Measurements from ENCODE around the gene TIMMDC1. TPM values are rescaled to one million over a fixed set of nuclear protein-coding genes. Genes with fewer than 3 reads are reported as not detected.

TIMMDC1 gene
- total and polyA plus RNA-seq, 2 of the 4 experiments (the other 2 are of a cell fraction): 52.5 to 56.6 TPM

DNA sequence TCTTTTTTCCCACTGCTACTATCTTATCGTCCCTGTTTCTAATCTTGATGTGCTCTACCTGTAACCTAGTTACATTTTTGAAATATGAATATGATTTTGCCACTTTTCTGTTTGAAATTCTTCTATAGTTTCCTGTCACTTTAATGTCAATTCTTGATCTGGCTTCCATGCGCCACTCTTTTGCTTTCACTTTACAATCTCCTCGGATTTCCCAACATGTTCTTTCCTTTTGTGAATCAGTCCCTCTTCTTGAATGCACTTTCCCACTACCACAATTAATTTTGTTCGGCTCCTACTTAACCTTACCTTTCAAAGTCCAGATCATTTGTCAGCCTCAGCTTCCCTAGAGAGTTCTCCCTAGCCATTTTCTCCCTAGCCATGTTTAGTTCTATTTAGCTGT is 8.3 kb downstream of the TIMMDC1 start:
- no peak overlapping the region for H3K9ac ChIP-seq (ENCODE audit: low read depth, low read length)
- H3K18ac ChIP-seq (ENCODE audit: low read depth, low read length): no peak overlapping the region
- no peak overlapping the region for H3K23ac ChIP-seq (ENCODE audit: low read depth, low read length)
- no peaks in the 10 kb centered on the region for H3K4me1 ChIP-seq (ENCODE audit: control insufficient read depth, insufficient read depth, low read length)
- no peak overlapping the region for H3K4me2 ChIP-seq (ENCODE audit: low read depth, low read length)
- H3K4ac ChIP-seq (ENCODE audit: low read depth, low read length): no peak overlapping the region
- peaks cover 11 to 13% of the 10 kb centered on the region in 2 experiments for H3K79me1 ChIP-seq (ENCODE audit: low read depth in 1 of 2, low read length in 2 of 2)
- POLR2A ChIA-PET (ENCODE audit: unreplicated experiment): no interaction called here
- H3K4me3 ChIP-seq (ENCODE audit: insufficient read depth, low read depth, low read length): no peak overlapping the region
- H4K91ac ChIP-seq (ENCODE audit: insufficient read depth, low read depth, low read length): no peak overlapping the region
- no peak overlapping the region for H2BK20ac ChIP-seq (ENCODE audit: low read depth, low read length)
- no peak overlapping the region for H2AK9ac ChIP-seq (replicated peaks; ENCODE audit: low read depth, low read length, poor library complexity)
- in situ Hi-C loops (cut with MboI; ENCODE audit: low sequenced_read_pairs): loop anchor here (25.0 kb wide), 1 partner anchor 181 kb away; the partner anchor contains the start of gene COX17
- H4K20me1 ChIP-seq (ENCODE audit: insufficient read depth, low read length): no peaks in the 10 kb centered on the region
- WGBS, 2 experiments (ENCODE audit: extremely low coverage in 2 of 2, insufficient read length in 1 of 2): 100% methylated on average over 2 of the region's 4 CpGs; no CpG with 5 or more reads in 1 of the 2 experiments
- no peak overlapping the region for H2AK5ac ChIP-seq (ENCODE audit: low read depth, low read length)
- DNase-seq (no peak), ATAC-seq (ENCODE audit: low read depth) (no peak)
- no peak overlapping the region for H3K27ac ChIP-seq (ENCODE audit: insufficient read depth, low read length)
- no peak overlapping the region for H3K56ac ChIP-seq (ENCODE audit: extremely low read depth, insufficient read depth, low read length)
- intact Hi-C loops (cut with micrococcal nuclease): no loop called here
- H4K8ac ChIP-seq (ENCODE audit: low read depth in 2 of 2, low read length in 2 of 2): no peak overlapping the region
- H3K27me3 ChIP-seq (ENCODE audit: control insufficient read depth, insufficient read depth, low read length): no peaks in the 10 kb centered on the region
- no peaks in the 10 kb centered on the region for H3K9me3 ChIP-seq (ENCODE audit: control insufficient read depth, insufficient read depth, low read length)
- dilution Hi-C loops (cut with HindIII; ENCODE audit: low sequenced_read_pairs, unreplicated experiment): no loop called here
- H2BK120ac ChIP-seq (ENCODE audit: low read depth, low read length): no peak overlapping the region
- H3K36me3 ChIP-seq (ENCODE audit: control insufficient read depth, insufficient read depth, low read length): peaks cover 20% of the 10 kb centered on the region
- no peak overlapping the region for H3K14ac ChIP-seq (replicated peaks; ENCODE audit: low read depth, low read length)
- 0 out of 2 replicates have a peak, but pooled peaks cover 3% of the 10 kb centered on the region for H3K9me1 ChIP-seq (ENCODE audit: insufficient read depth, low read length)
- BruUV-seq (replicated peaks): no TSS peak
- TF ChIP-seq FOS (IDR thresholded peaks at IDR 0.05; ENCODE audit: low read depth, low read length): no peak
- no peak for TF ChIP-seq RCOR1 (IDR thresholded peaks at IDR 0.05; ENCODE audit: insufficient replicate concordance, low read length)
- TF ChIP-seq POLR2A (IDR thresholded peaks at IDR 0.05; ENCODE audit: low read depth, low read length): no peak
- no peak for TF ChIP-seq RFX5 (IDR thresholded peaks at IDR 0.05; ENCODE audit: low read depth, low read length)
- no peak for TF ChIP-seq MAZ (IDR thresholded peaks at IDR 0.05; ENCODE audit: borderline replicate concordance, low read depth, low read length)
- no peak for TF ChIP-seq MAFK (IDR thresholded peaks at IDR 0.05; ENCODE audit: low read depth, low read length)
- no peak for TF ChIP-seq CEBPB (IDR thresholded peaks at IDR 0.05; ENCODE audit: low read depth, low read length)
- H4K5ac ChIP-seq (ENCODE audit: low read depth, low read length): no peak overlapping the region
- H2AFZ ChIP-seq (replicated peaks; ENCODE audit: low read length, poor library complexity): no peak overlapping the region
- CTCF ChIA-PET: no interaction called here
- no peak overlapping the region for H2BK15ac ChIP-seq (ENCODE audit: low read depth, low read length)
- no peak overlapping the region for H2BK5ac ChIP-seq (ENCODE audit: low read depth, low read length, poor library complexity, severe bottlenecking)

Data from IMR-90 (cell line).